ENCODE data around the gene APH1B. TPM values are rescaled to one million over a fixed set of nuclear protein-coding genes. Genes with fewer than 3 reads are reported as not detected.
A peak's percentile ranks its signal among the peaks of the same experiment; 100 is the strongest.
"Not testable (repeated sequence)": the region's sequence is repeated elsewhere in the genome, so short reads cannot be mapped to it uniquely, and the experiment has no call there.

Gene APH1B
- total RNA-seq, 6 experiments from 2014 or later, result 23.7 to 38.7 (median 33.6) TPM

DNA sequence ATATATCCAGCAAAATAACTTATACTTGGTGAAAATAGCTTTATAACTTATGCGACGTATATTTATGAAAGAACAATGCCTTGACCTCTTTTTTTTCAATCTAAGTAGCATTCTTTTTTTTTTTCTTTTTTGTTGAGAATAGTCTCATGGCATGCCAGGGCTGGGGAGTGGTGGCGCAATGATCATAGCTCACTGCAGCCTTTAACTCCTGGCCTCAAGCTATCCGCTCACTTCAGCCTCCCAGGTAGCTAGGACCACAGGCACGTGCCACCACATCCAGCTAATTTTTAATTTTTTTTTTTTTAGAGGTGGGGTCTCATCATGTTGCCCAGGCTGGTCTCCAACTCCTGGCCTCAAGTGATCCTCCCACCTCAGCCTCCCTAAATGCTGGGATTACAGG lies 44.5 kb upstream of the APH1B start:
- Mint-ChIP-seq H3K4me1 (ENCODE audit: low read depth) (peaks cover 75% of the 10 kb centered on the region), H3K9me3 (no peaks in the 10 kb centered on the region), H3K27ac (peak overlapping the region; percentile 88), H3K36me3 (ENCODE audit: low read depth) (peaks cover 15% of the 10 kb centered on the region), H3K4me3 (peak overlapping the region; percentile 60), H3K27me3 (ENCODE audit: insufficient read depth) (no peaks in the 10 kb centered on the region; the same call in 1 of the 2 replicates)
- no peak for DNase-seq
- no peak for TF ChIP-seq CTCF (IDR thresholded peaks at IDR 0.05)

GRCh38 chr15:63233667-63234423 lies 43.6 kb upstream of the APH1B start:
- H3K27ac Mint-ChIP-seq, result peak overlapping the region; percentile 88
- no peaks in the 10 kb centered on the region; the same call in 1 of the 2 replicates for H3K27me3 Mint-ChIP-seq (ENCODE audit: insufficient read depth)
- DNase-seq, result peak; percentile 69
- H3K4me1 Mint-ChIP-seq (ENCODE audit: low read depth), result peaks cover 79% of the 10 kb centered on the region
- H3K36me3 Mint-ChIP-seq (ENCODE audit: low read depth), result peaks cover 15% of the 10 kb centered on the region
- H3K4me3 Mint-ChIP-seq, result peak overlapping the region; percentile 60
- no peaks in the 10 kb centered on the region for H3K9me3 Mint-ChIP-seq
- TF ChIP-seq CTCF (IDR thresholded peaks at IDR 0.05), result no peak

GRCh38 chr15:63234451-63234870 lies 42.9 kb upstream of the APH1B start:
- Mint-ChIP-seq H3K27ac (peak overlapping the region; percentile 88), H3K9me3 (no peaks in the 10 kb centered on the region), H3K4me1 (ENCODE audit: low read depth) (peaks cover 80% of the 10 kb centered on the region), H3K36me3 (ENCODE audit: low read depth) (peaks cover 15% of the 10 kb centered on the region), H3K27me3 (ENCODE audit: insufficient read depth) (no peaks in the 10 kb centered on the region; the same call in 1 of the 2 replicates), H3K4me3 (peak overlapping the region; percentile 60)
- no peak for DNase-seq
- no peak for TF ChIP-seq CTCF (IDR thresholded peaks at IDR 0.05)

GRCh38 chr15:63236272-63236671 lies 41.1 kb upstream of the APH1B start:
- no peaks in the 10 kb centered on the region for H3K9me3 Mint-ChIP-seq
- no peak for TF ChIP-seq CTCF (IDR thresholded peaks at IDR 0.05)
- no peaks in the 10 kb centered on the region; the same call in 1 of the 2 replicates for H3K27me3 Mint-ChIP-seq (ENCODE audit: insufficient read depth)
- H3K4me1 Mint-ChIP-seq (ENCODE audit: low read depth), result peaks cover 82% of the 10 kb centered on the region
- peaks cover 19% of the 10 kb centered on the region for H3K36me3 Mint-ChIP-seq (ENCODE audit: low read depth)
- no peak for DNase-seq
- no peak overlapping the region for H3K4me3 Mint-ChIP-seq
- peak overlapping the region; percentile 8; the same call in 1 of the 2 replicates for H3K27ac Mint-ChIP-seq

GRCh38 chr15:63237086-63237485 lies 40.3 kb upstream of the APH1B start:
- DNase-seq; H3K4me3 Mint-ChIP-seq; H3K9me3 Mint-ChIP-seq; H3K27ac Mint-ChIP-seq; H3K27me3 Mint-ChIP-seq (ENCODE audit: insufficient read depth): not testable (repeated sequence)
- H3K36me3 Mint-ChIP-seq (ENCODE audit: low read depth), result peaks cover 19% of the 10 kb centered on the region
- H3K4me1 Mint-ChIP-seq (ENCODE audit: low read depth), result peaks cover 74% of the 10 kb centered on the region

GRCh38 chr15:63238171-63238570 lies 39.2 kb upstream of the APH1B start:
- no peak for TF ChIP-seq CTCF (IDR thresholded peaks at IDR 0.05)
- no peak for DNase-seq
- Mint-ChIP-seq H3K27ac (no peak overlapping the region), H3K4me3 (no peak overlapping the region), H3K9me3 (peaks cover 1% of the 10 kb centered on the region; the same call in 1 of the 2 replicates), H3K36me3 (ENCODE audit: low read depth) (peaks cover 23% of the 10 kb centered on the region), H3K27me3 (ENCODE audit: insufficient read depth) (no peaks in the 10 kb centered on the region; the same call in 1 of the 2 replicates), H3K4me1 (ENCODE audit: low read depth) (peaks cover 67% of the 10 kb centered on the region)
